ENCODE measurements around the gene CHID1.

Gene CHID1

GRCh38 chr11:932435-932834 lies 21.8 kb upstream of the CHID1 start:
- no peak for DNase-seq

- DNase-seq = no peak
Observed at GRCh38 chr11:931385-931784, 20.8 kb upstream of the CHID1 start.

GRCh38 chr11:929405-929804 lies 18.8 kb upstream of the CHID1 start:
- no peak for DNase-seq

- DNase-seq = no peak
Observed at GRCh38 chr11:928786-929185, 18.2 kb upstream of the CHID1 start.

GRCh38 chr11:927871-928270 lies 17.3 kb upstream of the CHID1 start:
- DNase-seq = peak; percentile 41

- DNase-seq = peak; percentile 33
Observed at GRCh38 chr11:926341-926916, 15.8 kb upstream of the CHID1 start.

GRCh38 chr11:925496-926301 lies 15.1 kb upstream of the CHID1 start, which contains the start of gene AP2A2:
Gene AP2A2, plus strand, starts transcription at chr11:925870. Its CDS starts 152 bp downstream, at chr11:926022.
- DNase-seq = peak; percentile 93

- DNase-seq = no peak
Observed at GRCh38 chr11:925158-925495, 14.5 kb upstream of the CHID1 start.

GRCh38 chr11:924406-925157 lies 14.0 kb upstream of the CHID1 start:
- DNase-seq = peak; percentile 27

- no peak for DNase-seq
Observed at GRCh38 chr11:923691-924405, 13.2 kb upstream of the CHID1 start.

- no peak for DNase-seq
Observed at GRCh38 chr11:921921-922678, 11.5 kb upstream of the CHID1 start.

GRCh38 chr11:917426-917825 lies 6.8 kb upstream of the CHID1 start:
- DNase-seq = no peak

GRCh38 chr11:914747-915501 lies 4.3 kb upstream of the CHID1 start:
- no peak for DNase-seq

- no peak for DNase-seq
Observed at GRCh38 chr11:914204-914603, 3.6 kb upstream of the CHID1 start.

- no peak for DNase-seq
Observed at GRCh38 chr11:913043-913442, 2.4 kb upstream of the CHID1 start.

- DNase-seq = no peak
Observed at GRCh38 chr11:912266-912665, 1.7 kb upstream of the CHID1 start.

GRCh38 chr11:911890-912219 lies 1.2 kb upstream of the CHID1 start:
- DNase-seq = no peak

GRCh38 chr11:911031-911889 lies 650 bp upstream of the CHID1 start:
- DNase-seq = no peak

GRCh38 chr11:910044-910588 lies 494 bp downstream of the CHID1 start:
- DNase-seq = no peak

- DNase-seq = no peak
Observed at GRCh38 chr11:909406-909805, 1.2 kb downstream of the CHID1 start.

GRCh38 chr11:908273-908672 lies 2.3 kb downstream of the CHID1 start:
- DNase-seq = no peak

All from activated T-cell treated with anti-CD3 and anti-CD28 coated beads, Interleukin-2, amount 50 U/mL, for 1 hour (primary cell).